Fibroblast of lung (primary cell): Measurements from ENCODE around the gene SERGEF.

ENCODE experiments used
- CTCF ChIP-seq, 2 donors: IDR thresholded peaks in 1 of 2; conservative IDR thresholded peaks in 1 of 2; 1 replicate in 1 of 2; 2 replicates in 1 of 2; pipeline ENCODE4 v1.5.1; 2011 to 2012; ENCODE audit warnings: low read length in 2 of 2, control low read depth in 1 of 2, inconsistent platforms in 1 of 2, low read depth in 1 of 2, mild to moderate bottlenecking in 1 of 2
- EZH2 ChIP-seq: IDR thresholded peaks from 2 replicates; pipeline ENCODE4 v1.5.1; 2012; ENCODE audit warnings: low read length, control low read depth, mild to moderate bottlenecking; ENCODE audit errors: missing control alignments

DNA sequence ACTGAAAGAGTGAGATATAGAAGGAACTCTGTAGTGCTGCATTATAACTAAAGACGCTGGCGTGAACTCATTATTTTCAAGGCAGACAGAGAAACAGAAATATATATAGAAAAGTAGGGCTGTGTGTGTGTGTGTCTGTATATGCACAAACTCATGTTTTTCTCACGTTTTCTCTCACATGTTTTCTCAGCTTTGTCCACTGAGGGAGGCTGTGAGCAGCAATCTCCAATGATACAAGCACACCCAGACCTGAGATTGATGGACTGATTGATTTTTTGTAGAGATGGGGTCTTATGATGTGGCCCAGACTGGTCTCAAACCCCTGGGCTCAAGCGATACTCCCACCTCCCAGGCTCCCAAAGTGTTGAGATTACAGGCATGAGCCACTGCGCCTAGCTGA lies 122.5 kb downstream of the SERGEF start:
- TF ChIP-seq CTCF (conservative IDR thresholded peaks at IDR 0.05 in 1 of 2, IDR thresholded peaks at IDR 0.05 in 1 of 2; ENCODE audit: low read depth in 1 of 2, low read length in 2 of 2): peak in 1 of 2 donors; percentile 45
- no peak for TF ChIP-seq EZH2
